K562 (cell line): Measurements from ENCODE around the gene MARK2. TPM values are rescaled to one million over a fixed set of nuclear protein-coding genes. Genes with fewer than 3 reads are reported as not detected.
A peak's percentile ranks its signal among the peaks of the same experiment; 100 is the strongest.

Experiments
- ATAC-seq: fragments of 200-7000 bp; cut with Tn5 transposase; 3 replicates; pipeline ENCODE4 v1.9.1; 2020; ENCODE audit warnings: moderate library complexity
- BruUV-seq: library from RNA; stranded (reverse); fragments of 400-500 nt; replicated peaks from 2 replicates; lab custom pipeline; 2021; lab: Mats Ljungman, UMichigan
- CTCF ChIA-PET: fragments of 300-600 bp; formaldehyde crosslinking; extraction: SDS; loops from one replicate; lab custom pipeline; 2021; ENCODE audit warnings: low intra/inter-chr PET ratio; lab: Yijun Ruan, JAX
- POLR2A ChIA-PET: fragments of 300-600, 350-650 bp; sonication (Branson Sonifier 250); formaldehyde crosslinking; extraction: SDS; loops from one replicate; lab custom pipeline; 2021; ENCODE audit warnings: antibody characterized with exemption, inconsistent platforms; lab: Yijun Ruan, JAX
- DNase-seq, 4 experiments: peaks; one replicate each; pipeline versions ENCODE4 v3.0.0 to v3.0.0-alpha.2; 2011 to 2018; ENCODE audit warnings: low spot score in 3 of 4, mixed read lengths in 3 of 4; ENCODE audit errors: extremely low read depth in 1 of 4
- FAIRE-seq: peaks from 2 replicates; lab custom pipeline; 2011; peaks lifted over from hg19 to GRCh38; lab: Jason Lieb, UNC
- H2AFZ ChIP-seq: 2 replicates; pipeline ENCODE4 v1.6.0; 2011; ENCODE audit warnings: low read depth, low read length, control low read depth, inconsistent platforms
- H3K27ac ChIP-seq: fragments of 200-600 bp; 3 replicates; pipeline ENCODE4 v1.8.0; 2011; ENCODE audit warnings: low read depth, mild to moderate bottlenecking, control low read depth, inconsistent platforms, low read length, moderate library complexity, mixed read lengths; ENCODE audit errors: extremely low read depth
- H3K27me3 ChIP-seq, 2 experiments: fragments of 300-600 bp in 1 of 2; 2 replicates in 1 of 2; 3 replicates in 1 of 2; pipeline versions ENCODE4 v1.6.0 to v1.8.0; 2011; ENCODE audit warnings: inconsistent platforms in 2 of 2, low read length in 2 of 2, mild to moderate bottlenecking in 1 of 2, mixed read lengths in 1 of 2, moderate library complexity in 1 of 2; ENCODE audit not compliant: control insufficient read depth in 2 of 2, insufficient read depth in 2 of 2
- H3K36me3 ChIP-seq: fragments of 300-600 bp; 3 replicates; pipeline ENCODE4 v1.8.0; 2011; ENCODE audit warnings: mild to moderate bottlenecking, low read length, inconsistent platforms; ENCODE audit not compliant: control insufficient read depth, insufficient read depth
- H3K4me1 ChIP-seq, 2 experiments: fragments of 200-600 bp in 1 of 2; replicated peaks in 1 of 2; 2 replicates in 1 of 2; 3 replicates in 1 of 2; pipeline versions ENCODE4 v1.5.1 to v1.8.0; 2011; ENCODE audit warnings: inconsistent platforms in 2 of 2, low read length in 2 of 2, mild to moderate bottlenecking in 1 of 2, mixed read lengths in 1 of 2, moderate library complexity in 1 of 2; ENCODE audit not compliant: control insufficient read depth in 2 of 2, insufficient read depth in 2 of 2
- H3K4me2 ChIP-seq: 2 replicates; pipeline ENCODE4 v1.6.1; 2011; ENCODE audit warnings: low read length, control low read depth, inconsistent platforms, mixed read lengths; ENCODE audit not compliant: insufficient read depth
- H3K4me3 ChIP-seq: fragments of 200-600 bp; sonication (generic), shearing (Covaris generic); 2 replicates; pipeline ENCODE4 v1.5.1; 2016; ENCODE audit warnings: control low read depth, inconsistent platforms
- H3K79me2 ChIP-seq: fragments of 200-600 bp; 3 replicates; pipeline ENCODE4 v1.8.0; 2011; ENCODE audit warnings: low read length, inconsistent platforms; ENCODE audit not compliant: control insufficient read depth, insufficient read depth
- H3K9ac ChIP-seq, 2 experiments: 2 replicates each; pipeline versions ENCODE4 v1.6.0 to v1.6.1; 2011; ENCODE audit warnings: low read depth in 2 of 2, low read length in 2 of 2, control low read depth in 1 of 2, inconsistent platforms in 1 of 2, mild to moderate bottlenecking in 1 of 2, mixed read lengths in 1 of 2; ENCODE audit not compliant: insufficient read depth in 1 of 2
- H3K9me1 ChIP-seq: one replicate; pipeline ENCODE4 v1.6.0; 2011; ENCODE audit warnings: inconsistent platforms, mild to moderate bottlenecking, low read length, moderate library complexity; ENCODE audit not compliant: control insufficient read depth, insufficient read depth
- H3K9me3 ChIP-seq: replicated peaks from 2 replicates; pipeline ENCODE4 v1.5.1; 2011; ENCODE audit warnings: low read depth, low read length, inconsistent platforms; ENCODE audit not compliant: control insufficient read depth, insufficient read depth
- H4K20me1 ChIP-seq: replicated peaks from 2 replicates; pipeline ENCODE4 v1.6.1; 2011; ENCODE audit warnings: low read length, inconsistent platforms, mixed read lengths; ENCODE audit not compliant: control insufficient read depth, insufficient read depth
- BCOR ChIP-seq: fragments of 450-650 bp; IDR thresholded peaks from 2 replicates; pipeline ENCODE4 v1.6.1; 2016
- CBX1 ChIP-seq: sonication (generic); IDR thresholded peaks from 2 replicates; pipeline ENCODE4 v1.6.1; 2016; ENCODE audit warnings: antibody characterized with exemption, low read depth, mild to moderate bottlenecking
- KDM1A ChIP-seq, 2 experiments: fragments of 450-650 bp; IDR thresholded peaks; 2 replicates each; pipeline ENCODE4 v1.6.1; 2016; ENCODE audit warnings: mild to moderate bottlenecking in 2 of 2
- POLR2AphosphoS2 ChIP-seq: IDR thresholded peaks from 2 replicates; pipeline ENCODE4 v1.6.1; 2012; ENCODE audit warnings: low read length, improper control_type of control experiment
- RBM25 ChIP-seq: fragments of 200-400 bp; formaldehyde crosslinking; IDR thresholded peaks from 2 replicates; pipeline ENCODE4 v1.6.1; 2018; ENCODE audit warnings: low read length, low read depth, moderate library complexity; ENCODE audit not compliant: severe bottlenecking
- RBM34 ChIP-seq: fragments of 200-400 bp; formaldehyde crosslinking; IDR thresholded peaks from 2 replicates; pipeline ENCODE4 v1.6.1; 2018; ENCODE audit warnings: low read length, borderline replicate concordance; ENCODE audit not compliant: insufficient read depth
- RCOR1 ChIP-seq, 2 experiments: IDR thresholded peaks; 2 replicates each; pipeline ENCODE4 v1.6.1; 2012; ENCODE audit warnings: low read depth in 2 of 2, low read length in 2 of 2, borderline replicate concordance in 1 of 2, improper control_type of control experiment in 1 of 2
- SMARCA5 ChIP-seq: fragments of 450-650 bp; IDR thresholded peaks from 2 replicates; pipeline ENCODE4 v1.6.1; 2016
- TCF15 ChIP-seq: fragments of 250-450 bp; sonication (Bioruptor Pico); IDR thresholded peaks from 2 replicates; pipeline ENCODE4 v1.8.0; 2022; ENCODE audit warnings: moderate library complexity, mild to moderate bottlenecking, inconsistent platforms
- ZNF436 ChIP-seq: fragments of 250-450, 450-650 bp; sonication (Bioruptor Pico); formaldehyde crosslinking; IDR thresholded peaks from 2 replicates; pipeline ENCODE4 v1.7.0; 2020; ENCODE audit warnings: mild to moderate bottlenecking
- WGBS: fragments of 100-300 bp; shearing (Covaris generic); methylation state at CpG from one replicate; pipeline ENCODE4 v1.1.6; 2016; ENCODE audit warnings: low coverage, mixed read lengths; ENCODE audit not compliant: insufficient coverage; ENCODE audit errors: missing lambda C conversion rate; 5-methylcytosine and 5-hydroxymethylcytosine counted together
- in situ Hi-C: fragments of 300-500 bp; cut with MboI; formaldehyde crosslinking; loops from 4 replicates; pipeline ENCODE4 v1.15.0; 2018; ENCODE audit warnings: inconsistent platforms, mixed read lengths
- intact Hi-C: fragments of 100-400 bp; cut with micrococcal nuclease; formaldehyde crosslinking; loops from 2 replicates; pipeline ENCODE4 v1.14.2; 2022
- polyA plus RNA-seq, 8 experiments: library from polyadenylated mRNA; depleted of rRNA in 4 of 8; stranded (reverse) in 5 of 8; unstranded in 3 of 8; fragments of >200 nt; fragmentation: Nextera tagmentation in 2 of 8; fragmentation: Illumina TruSeq in 1 of 8; extraction: Ambion mirVana in 2 of 8; extraction: Trizol in 1 of 8; gene quantifications; 2 replicates each; pipeline versions ENCODE4 v1.2.1 to v1.2.3, GENCODE V29; 2011 to 2014; ENCODE audit warnings: inconsistent platforms in 1 of 8, missing spikeins in 1 of 8
- total RNA-seq, 7 experiments: library from RNA; depleted of rRNA in 6 of 7; stranded (reverse); fragments of >200 nt in 6 of 7; fragmentation: Illumina TruSeq in 2 of 7; extraction: Trizol in 2 of 7; gene quantifications; 2 replicates each; pipeline versions ENCODE4 v1.2.1 to v1.2.3, GENCODE V29; 2011 to 2021; ENCODE audit warnings: low replicate concordance in 1 of 7

MARK2 gene
- total and polyA plus RNA-seq, 9 of the 15 experiments (the other 6 are each of a cell fraction or from before 2014, with no cell fraction given), result 0.32 to 43.5 (median 15.1) TPM

GRCh38 chr11:63833048-63833447 is 5.9 kb upstream of the MARK2 start:
- Histone ChIP-seq H3K4me2 (no peak overlapping the region), H3K9me3 (no peaks in the 10 kb centered on the region), H3K9ac (no peak overlapping the region), H2AFZ (no peak overlapping the region), H3K4me3 (no peak overlapping the region), H3K9me1 (no peaks in the 10 kb centered on the region), H3K4me1 (peaks cover 3 to 8% of the 10 kb centered on the region in 2 experiments; a peak in 4 of 5 replicates), H3K79me2 (no peaks in the 10 kb centered on the region), H3K27me3 (no peaks in the 10 kb centered on the region), H3K36me3 (no peaks in the 10 kb centered on the region), H3K27ac (no peak overlapping the region), H4K20me1 (no peaks in the 10 kb centered on the region; the same call in 1 of the 2 replicates)
- ATAC-seq (no peak), DNase-seq (no peak), FAIRE-seq (no peak)
- intact Hi-C loops, result loop anchor here (10.0 kb wide), 1 partner anchor 472 kb away; the partner anchor contains the start of genes CATSPERZ and ESRRA
- no TSS peak for BruUV-seq
- TF ChIP-seq CBX1 (peak; percentile 69; the same call in 1 of the 2 replicates), KDM1A (IDR thresholded peaks at IDR 0.05) (peak in 1 of 2 experiments; percentile 84; a peak in 3 of 4 replicates), TCF15 (no peak), RBM34 (no peak), RBM25 (peak; percentile 71), POLR2AphosphoS2 (no peak), BCOR (peak; percentile 91), SMARCA5 (peak; percentile 62), RCOR1 (IDR thresholded peaks at IDR 0.05; ENCODE audit: borderline replicate concordance in 1 of 2, low read depth in 2 of 2, low read length in 2 of 2) (0 out of 4 replicates have a peak, but pooled peaks of 1 of the 2 experiments have one; percentile 4), ZNF436 (no peak)
- in situ Hi-C loops, result loop anchor here (10.0 kb wide), 1 partner anchor 112 kb away; no protein-coding TSS in a partner anchor
- ChIA-PET POLR2A (no interaction called here), CTCF (no interaction called here)
- WGBS, result 57% methylated on average over 1 of the region's 2 CpGs
